ENCODE measurements around the gene SLC27A1. TPM values are rescaled to one million over a fixed set of nuclear protein-coding genes. Genes with fewer than 3 reads are reported as not detected.

SLC27A1 gene
- total and polyA plus RNA-seq, 2 donors (not counting 3 experiments of a cell fraction or from before 2014, with no cell fraction given): 10.4 to 13.5 TPM

- POLR2A ChIA-PET: no interaction called here
- BruUV-seq (replicated peaks): no TSS peak
- CTCF ChIA-PET: no interaction called here
These were observed 61.8 kb downstream of the SLC27A1 start for GRCh38 chr19:17532116-17532515.

More at GRCh38 chr19:17532116-17532515, 61.8 kb downstream of the SLC27A1 start:
- Histone ChIP-seq H3K4me2 (ENCODE audit: insufficient read depth, low read length) (no peak overlapping the region), H3K36me3 (ENCODE audit: control insufficient read depth in 2 of 2, extremely low read depth in 1 of 2, insufficient read depth in 2 of 2, low read length in 2 of 2) (no peaks in the 10 kb centered on the region), H3K9ac (replicated peaks; ENCODE audit: extremely low read depth, insufficient read depth, low read length) (no peak overlapping the region), H2AFZ (ENCODE audit: low read depth, low read length) (no peak overlapping the region), H3K27me3 (ENCODE audit: control insufficient read depth in 2 of 2, insufficient read depth in 2 of 2, low read length in 2 of 2) (peaks cover 2% of the 10 kb centered on the region in 2 experiments), H4K20me1 (replicated peaks; ENCODE audit: control insufficient read depth, extremely low read depth, insufficient read depth, low read length) (no peaks in the 10 kb centered on the region), H3K4me1 (ENCODE audit: control insufficient read depth, extremely low read depth, insufficient read depth, low read length) (no peaks in the 10 kb centered on the region), H3K79me2 (ENCODE audit: control insufficient read depth, insufficient read depth, low read length) (no peaks in the 10 kb centered on the region), H3K4me3 (replicated peaks in 1 of 3; ENCODE audit: insufficient read depth in 1 of 3, low read depth in 1 of 3, low read length in 3 of 3) (no peak overlapping the region), H3K9me3 (replicated peaks; ENCODE audit: control insufficient read depth, insufficient read depth, low read length) (no peaks in the 10 kb centered on the region), H3K27ac (ENCODE audit: insufficient read depth, low read depth, low read length) (no peak overlapping the region), H3K9me1 (replicated peaks; ENCODE audit: control insufficient read depth, extremely low read depth, insufficient read depth, low read length) (no peaks in the 10 kb centered on the region)
- dilution Hi-C loops (cut with MboI; ENCODE audit: extremely low pct_ligation_motif_present, low sequenced_read_pairs) (no loop called here), intact Hi-C loops (cut with micrococcal nuclease) (no loop called here)
- TF ChIP-seq MYC (IDR thresholded peaks at IDR 0.05; ENCODE audit: low read depth, low read length): no peak
- no peak for TF ChIP-seq POLR2AphosphoS5 (IDR thresholded peaks at IDR 0.05; ENCODE audit: insufficient read depth, low read depth, low read length)
- no peak for TF ChIP-seq JUN (IDR thresholded peaks at IDR 0.05; ENCODE audit: borderline replicate concordance, insufficient read depth, insufficient read length, low read depth)
- no peak for TF ChIP-seq FOS (IDR thresholded peaks at IDR 0.05; ENCODE audit: borderline replicate concordance, insufficient read depth, low read length)
- no peak for TF ChIP-seq GATA2 (IDR thresholded peaks at IDR 0.05; ENCODE audit: insufficient read depth, insufficient read length, low read depth, low read length)
- no peak for TF ChIP-seq CTCF (IDR thresholded peaks at IDR 0.05; ENCODE audit: extremely low read depth in 1 of 2, insufficient read depth in 1 of 2, low read depth in 1 of 2, low read length in 2 of 2)
- no peak for TF ChIP-seq MAX (IDR thresholded peaks at IDR 0.05; ENCODE audit: insufficient read depth, insufficient read length)
- TF ChIP-seq POLR2A (IDR thresholded peaks at IDR 0.05; ENCODE audit: low read depth, low read length): no peak
- FAIRE-seq (no peak), DNase-seq (ENCODE audit: low read depth, low spot score) (no peak)

Measured in endothelial cell of umbilical vein (primary cell).